Hepatocyte (in vitro differentiated cells): ENCODE data around the gene ANO10. TPM values are rescaled to one million over a fixed set of nuclear protein-coding genes. Genes with fewer than 3 reads are reported as not detected.

ENCODE experiments used
- DNase-seq: peaks from one replicate; pipeline ENCODE4 v3.0.0-alpha.2; 2016; ENCODE audit warnings: low spot score
- H2AFZ ChIP-seq: fragments of 200-600 bp; sonication (generic); 2 replicates; pipeline ENCODE4 v1.6.0; 2016; ENCODE audit warnings: antibody characterized with exemption, mild to moderate bottlenecking
- H3K27ac ChIP-seq: fragments of 200-600 bp; sonication (generic); 2 replicates; pipeline ENCODE4 v1.5.1; 2016; ENCODE audit warnings: mild to moderate bottlenecking
- H3K27me3 ChIP-seq: fragments of 200-600 bp; sonication (generic); 2 replicates; pipeline ENCODE4 v1.6.1; 2016
- H3K36me3 ChIP-seq: fragments of 200-600 bp; sonication (generic); replicated peaks from 2 replicates; pipeline ENCODE4 v1.5.1; 2016; ENCODE audit warnings: low read depth; ENCODE audit not compliant: insufficient read depth
- H3K4me1 ChIP-seq: fragments of 200-600 bp; sonication (generic); 2 replicates; pipeline ENCODE4 v1.5.1; 2016; ENCODE audit warnings: mild to moderate bottlenecking, moderate library complexity; ENCODE audit not compliant: insufficient read depth
- H3K4me2 ChIP-seq: fragments of 200-600 bp; sonication (generic); 2 replicates; pipeline ENCODE4 v1.6.0; 2016
- H3K4me3 ChIP-seq: fragments of 200-600 bp; sonication (generic); 2 replicates; pipeline ENCODE4 v1.5.1; 2016; ENCODE audit warnings: mild to moderate bottlenecking
- H3K79me2 ChIP-seq: fragments of 200-600 bp; sonication (generic); 2 replicates; pipeline ENCODE4 v1.6.0; 2017; ENCODE audit warnings: mild to moderate bottlenecking
- H3K9me2 ChIP-seq: fragments of 200-600 bp; sonication (generic); replicated peaks from 2 replicates; pipeline ENCODE4 v1.6.0; 2017; ENCODE audit warnings: mild to moderate bottlenecking; ENCODE audit not compliant: insufficient read depth
- H3K9me3 ChIP-seq: fragments of 200-600 bp; sonication (generic); 2 replicates; pipeline ENCODE4 v1.5.1; 2016; ENCODE audit warnings: low read depth, mild to moderate bottlenecking
- H4K20me1 ChIP-seq: fragments of 200-600 bp; sonication (generic); 2 replicates; pipeline ENCODE4 v1.6.0; 2016; ENCODE audit warnings: mild to moderate bottlenecking; ENCODE audit not compliant: insufficient read depth, poor library complexity, severe bottlenecking
- EZH2 ChIP-seq: fragments of 200-600 bp; sonication (generic); IDR thresholded peaks from 2 replicates; pipeline ENCODE4 v1.6.1; 2016; ENCODE audit warnings: antibody characterized with exemption, mild to moderate bottlenecking, borderline replicate concordance
- EZH2phosphoT487 ChIP-seq: fragments of 200-600 bp; sonication (generic); IDR thresholded peaks from one replicate; pipeline ENCODE4 v1.6.1; 2018; ENCODE audit warnings: antibody characterized with exemption, mild to moderate bottlenecking, low read depth, moderate library complexity; ENCODE audit not compliant: unreplicated experiment, severe bottlenecking
- WGBS: methylation state at CpG from one replicate; pipeline ENCODE4 v1.1.6; 2016; ENCODE audit warnings: low lambda C conversion rate; ENCODE audit errors: missing lambda C conversion rate; 5-methylcytosine and 5-hydroxymethylcytosine counted together
- polyA plus RNA-seq: library from polyadenylated mRNA; unstranded; fragments of >200 nt; fragmentation: Nextera tagmentation; extraction: Ambion mirVana; gene quantifications from 2 replicates; pipeline ENCODE4 v1.2.1, GENCODE V29; 2016
- total RNA-seq: library from RNA; depleted of rRNA; stranded (reverse); fragments of >200 nt; gene quantifications from 2 replicates; pipeline ENCODE4 v1.2.3, GENCODE V29; 2014
- TF ChIP-seq, protein P1 (sequence below): fragments of 200-600 bp; sonication (generic); IDR thresholded peaks from 2 replicates; pipeline ENCODE4 v1.5.1; 2016; ENCODE audit warnings: antibody characterized with exemption, mild to moderate bottlenecking; ENCODE audit not compliant: poor library complexity

Gene ANO10
- total and polyA plus RNA-seq, 2 experiments from 2014 or later, result 28.5 to 33.5 TPM

DNA sequence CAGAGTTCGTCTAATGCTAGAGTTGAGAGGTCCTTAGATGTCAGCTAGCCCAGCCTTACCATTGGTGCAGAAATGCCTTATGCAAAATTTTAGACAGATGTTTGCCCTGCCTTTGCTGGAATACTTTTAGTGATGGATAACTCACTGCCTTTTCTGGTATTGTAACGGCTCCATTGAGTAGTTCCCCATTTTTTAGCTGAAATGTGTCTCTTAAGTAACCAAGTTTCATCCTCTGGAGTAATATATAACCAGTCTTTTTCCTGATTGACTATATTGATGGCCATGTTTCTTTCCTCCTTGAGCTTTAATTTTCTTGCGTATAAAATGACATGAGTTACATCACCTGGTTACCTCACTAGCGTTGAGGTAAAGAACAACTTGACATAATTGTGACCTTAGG, 290.4 kb downstream of the ANO10 start:
- H3K36me3 ChIP-seq, result peaks cover 9% of the 10 kb centered on the region
- peaks cover 9% of the 10 kb centered on the region for H3K9me3 ChIP-seq
- H2AFZ ChIP-seq, result no peak overlapping the region
- peaks cover 15% of the 10 kb centered on the region for H3K4me1 ChIP-seq
- H3K4me2 ChIP-seq, result no peak overlapping the region
- peaks cover 25% of the 10 kb centered on the region for H4K20me1 ChIP-seq
- H3K27ac ChIP-seq, result no peak overlapping the region
- H3K79me2 ChIP-seq, result peaks cover 62% of the 10 kb centered on the region
- no peaks in the 10 kb centered on the region for H3K27me3 ChIP-seq
- H3K4me3 ChIP-seq, result no peak overlapping the region
- H3K9me2 ChIP-seq, result no peaks in the 10 kb centered on the region
- WGBS, result 86% methylated on average over 4 of the region's 4 CpGs
- TF ChIP-seq EZH2 (no peak), EZH2phosphoT487 (no peak)
- TF ChIP-seq, protein P1, sequence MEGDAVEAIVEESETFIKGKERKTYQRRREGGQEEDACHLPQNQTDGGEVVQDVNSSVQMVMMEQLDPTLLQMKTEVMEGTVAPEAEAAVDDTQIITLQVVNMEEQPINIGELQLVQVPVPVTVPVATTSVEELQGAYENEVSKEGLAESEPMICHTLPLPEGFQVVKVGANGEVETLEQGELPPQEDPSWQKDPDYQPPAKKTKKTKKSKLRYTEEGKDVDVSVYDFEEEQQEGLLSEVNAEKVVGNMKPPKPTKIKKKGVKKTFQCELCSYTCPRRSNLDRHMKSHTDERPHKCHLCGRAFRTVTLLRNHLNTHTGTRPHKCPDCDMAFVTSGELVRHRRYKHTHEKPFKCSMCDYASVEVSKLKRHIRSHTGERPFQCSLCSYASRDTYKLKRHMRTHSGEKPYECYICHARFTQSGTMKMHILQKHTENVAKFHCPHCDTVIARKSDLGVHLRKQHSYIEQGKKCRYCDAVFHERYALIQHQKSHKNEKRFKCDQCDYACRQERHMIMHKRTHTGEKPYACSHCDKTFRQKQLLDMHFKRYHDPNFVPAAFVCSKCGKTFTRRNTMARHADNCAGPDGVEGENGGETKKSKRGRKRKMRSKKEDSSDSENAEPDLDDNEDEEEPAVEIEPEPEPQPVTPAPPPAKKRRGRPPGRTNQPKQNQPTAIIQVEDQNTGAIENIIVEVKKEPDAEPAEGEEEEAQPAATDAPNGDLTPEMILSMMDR, result no peak
- DNase-seq, result no peak

DNA sequence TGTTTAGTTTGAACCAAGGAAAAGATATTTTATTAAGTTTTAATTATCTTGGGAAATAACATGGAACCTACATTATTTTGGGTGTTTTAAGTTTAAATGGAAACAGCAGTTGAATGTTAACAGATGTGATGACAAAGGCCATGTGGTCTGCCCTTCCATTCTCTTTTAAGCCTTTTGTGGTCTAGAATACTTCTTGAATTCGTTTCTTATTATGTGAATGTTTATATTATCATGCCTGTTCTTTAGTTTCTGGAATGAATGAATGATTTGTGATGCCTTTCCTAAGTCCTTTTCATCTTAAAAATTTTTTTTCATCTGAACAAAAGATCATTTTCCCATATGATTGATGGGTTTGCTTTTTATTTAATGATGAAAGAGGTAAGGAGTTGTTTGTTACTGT, 290.8 kb downstream of the ANO10 start:
- no peaks in the 10 kb centered on the region for H3K9me2 ChIP-seq
- DNase-seq, result no peak
- no peak overlapping the region for H3K27ac ChIP-seq
- peaks cover 66% of the 10 kb centered on the region for H3K79me2 ChIP-seq
- no peak overlapping the region for H3K4me3 ChIP-seq
- H3K36me3 ChIP-seq, result peaks cover 9% of the 10 kb centered on the region
- H3K4me2 ChIP-seq, result no peak overlapping the region
- TF ChIP-seq EZH2 (no peak), EZH2phosphoT487 (no peak)
- TF ChIP-seq, protein P1, result no peak
- H2AFZ ChIP-seq, result no peak overlapping the region
- peaks cover 29% of the 10 kb centered on the region for H4K20me1 ChIP-seq
- WGBS, result 59% methylated on average over 1 of the region's 1 CpG
- H3K9me3 ChIP-seq, result peaks cover 9% of the 10 kb centered on the region
- H3K4me1 ChIP-seq, result peaks cover 19% of the 10 kb centered on the region
- H3K27me3 ChIP-seq, result no peaks in the 10 kb centered on the region

DNA sequence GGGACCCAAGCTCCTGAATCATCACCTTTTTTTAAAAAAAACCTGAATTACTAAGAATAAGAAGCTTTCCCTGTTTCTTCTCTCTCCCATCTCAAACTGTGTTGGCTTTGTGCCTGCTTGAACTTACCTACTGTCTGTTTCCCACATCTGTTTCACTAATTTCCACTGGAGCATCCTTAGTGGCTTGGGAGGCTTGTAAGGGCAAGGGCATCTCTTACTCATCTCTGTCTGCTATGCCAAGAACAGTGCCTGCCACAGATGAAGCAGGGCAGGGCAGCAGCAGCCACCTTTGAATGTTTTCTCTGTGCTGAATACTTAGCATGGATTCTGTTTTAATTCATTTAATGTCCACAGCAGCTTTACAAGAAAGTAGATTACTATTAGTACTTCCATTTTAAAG, 293.2 kb downstream of the ANO10 start:
- H3K4me1 ChIP-seq, result peaks cover 24% of the 10 kb centered on the region
- no peak overlapping the region for H2AFZ ChIP-seq
- peaks cover 72% of the 10 kb centered on the region for H3K79me2 ChIP-seq
- peaks cover 36% of the 10 kb centered on the region for H4K20me1 ChIP-seq
- TF ChIP-seq, protein P1, result no peak
- no peak for TF ChIP-seq EZH2phosphoT487
- no peak for TF ChIP-seq EZH2
- no peak overlapping the region for H3K4me3 ChIP-seq
- H3K27ac ChIP-seq, result no peak overlapping the region
- H3K27me3 ChIP-seq, result no peaks in the 10 kb centered on the region
- no peaks in the 10 kb centered on the region for H3K36me3 ChIP-seq
- H3K4me2 ChIP-seq, result no peak overlapping the region
- DNase-seq, result no peak
- H3K9me3 ChIP-seq, result no peaks in the 10 kb centered on the region
- H3K9me2 ChIP-seq, result no peaks in the 10 kb centered on the region

DNA sequence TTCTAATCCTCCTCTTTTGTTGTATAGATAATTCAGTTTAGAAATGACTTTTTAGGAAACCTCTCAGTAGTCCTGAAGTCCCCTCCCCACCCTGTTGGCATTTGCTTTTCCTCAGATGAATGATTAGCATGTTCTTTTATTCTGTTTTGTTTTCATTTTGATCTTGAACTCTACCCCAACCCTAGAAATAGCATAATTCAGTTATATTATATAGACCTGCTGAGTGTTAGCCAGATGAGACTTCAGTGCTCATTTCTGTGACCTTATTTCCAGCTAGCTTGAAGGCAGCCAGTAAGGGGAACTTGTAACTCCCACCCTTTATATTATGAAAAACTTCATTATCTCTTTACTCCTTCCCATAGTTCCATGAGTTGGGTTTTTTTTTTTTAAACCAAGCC, 294.2 kb downstream of the ANO10 start:
- H3K9me3 ChIP-seq, result no peaks in the 10 kb centered on the region
- no peaks in the 10 kb centered on the region for H3K36me3 ChIP-seq
- H3K4me2 ChIP-seq, result peak overlapping the region; percentile 0
- TF ChIP-seq EZH2phosphoT487, result no peak
- TF ChIP-seq, protein P1, result no peak
- TF ChIP-seq EZH2, result no peak
- no peak overlapping the region for H3K4me3 ChIP-seq
- H3K27ac ChIP-seq, result peak overlapping the region; percentile 19
- peaks cover 78% of the 10 kb centered on the region for H3K79me2 ChIP-seq
- peaks cover 36% of the 10 kb centered on the region for H4K20me1 ChIP-seq
- peaks cover 24% of the 10 kb centered on the region for H3K4me1 ChIP-seq
- no peak overlapping the region for H2AFZ ChIP-seq
- no peak for DNase-seq
- H3K27me3 ChIP-seq, result no peaks in the 10 kb centered on the region
- H3K9me2 ChIP-seq, result no peaks in the 10 kb centered on the region
